NCI-H446 (cell line): ENCODE data around the gene ANKRD44.
A peak's percentile ranks its signal among the peaks of the same experiment; 100 is the strongest.
"Not testable (repeated sequence)": the region's sequence is repeated elsewhere in the genome, so short reads cannot be mapped to it uniquely, and the experiment has no call there.

Experiments
- DNase-seq, 2 experiments: peaks; one replicate each; lab custom pipeline; 2025; lab: John Stamatoyannopoulos, UW

ANKRD44 gene

GRCh38 chr2:197076652-197077051, 233.9 kb downstream of the ANKRD44 start:
- DNase-seq, result no peak

DNA sequence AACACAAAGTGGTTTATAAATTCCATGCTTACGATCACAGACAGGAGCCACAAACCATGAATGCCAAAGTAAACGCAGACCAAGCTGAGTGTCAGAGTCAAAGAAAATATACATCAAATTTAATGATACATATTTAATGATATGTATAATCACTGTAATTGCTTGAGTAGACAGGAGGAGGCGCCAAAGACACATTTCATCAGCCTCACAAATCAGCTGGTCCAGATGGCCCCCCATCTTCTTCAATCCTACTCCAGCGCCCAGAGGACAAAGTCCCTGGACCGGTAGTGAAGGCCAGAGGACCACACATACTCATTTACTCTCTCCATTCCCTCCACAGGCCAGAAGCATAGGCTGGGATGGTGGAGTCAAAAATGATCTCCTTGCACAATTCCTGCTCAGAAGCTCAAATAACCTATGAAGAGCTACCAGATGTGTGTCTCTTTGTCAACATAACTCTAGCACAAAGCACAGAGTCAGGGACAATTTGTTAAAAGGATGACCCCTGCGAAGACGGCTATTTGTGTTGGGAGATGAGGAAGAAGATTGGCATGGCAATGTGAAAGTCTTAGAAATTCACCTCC, 234.7 kb downstream of the ANKRD44 start:
- DNase-seq, result peak in 1 of 2 experiments; percentile 4

GRCh38 chr2:197075281-197075680, 235.3 kb downstream of the ANKRD44 start:
- no peak for DNase-seq

DNA sequence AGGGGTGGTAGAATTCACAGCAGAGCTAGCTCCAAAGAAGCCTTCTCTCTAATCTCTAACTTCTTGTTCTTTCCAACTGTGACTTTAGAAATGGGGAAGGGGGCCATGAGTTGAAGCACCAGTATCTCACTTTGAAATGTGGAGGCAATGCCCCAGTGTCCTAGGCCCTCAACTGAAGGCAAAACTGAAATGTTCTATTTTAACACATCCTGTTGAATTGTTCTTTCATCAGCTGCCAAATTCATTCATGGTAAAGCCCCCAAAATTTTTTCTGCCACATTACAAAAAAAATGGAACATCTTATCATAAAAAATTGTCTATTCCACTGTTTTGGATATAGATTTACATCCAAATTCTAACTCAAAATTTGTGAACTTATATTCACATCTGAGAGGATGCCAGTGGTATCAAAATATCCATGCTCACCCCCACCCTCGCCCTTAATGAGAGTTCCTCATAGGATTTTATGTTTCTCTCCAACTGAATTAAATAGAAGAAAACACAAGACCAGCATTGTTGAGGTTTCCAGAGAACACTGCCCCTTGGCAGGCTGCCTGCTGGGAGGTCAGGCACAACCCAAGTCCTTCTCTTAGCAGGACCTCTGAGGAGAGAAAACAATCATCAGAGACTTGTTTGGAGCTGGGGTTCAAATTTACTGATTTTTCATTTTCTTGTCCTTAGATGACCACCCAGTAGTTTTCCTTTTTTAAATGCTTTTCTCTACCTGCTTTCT, 236.7 kb downstream of the ANKRD44 start:
- DNase-seq, result no peak

- DNase-seq, result no peak
Observed at GRCh38 chr2:197073270-197073669, 237.3 kb downstream of the ANKRD44 start.

- DNase-seq, result no peak
Observed at GRCh38 chr2:197072533-197072932, 238.0 kb downstream of the ANKRD44 start.

DNA sequence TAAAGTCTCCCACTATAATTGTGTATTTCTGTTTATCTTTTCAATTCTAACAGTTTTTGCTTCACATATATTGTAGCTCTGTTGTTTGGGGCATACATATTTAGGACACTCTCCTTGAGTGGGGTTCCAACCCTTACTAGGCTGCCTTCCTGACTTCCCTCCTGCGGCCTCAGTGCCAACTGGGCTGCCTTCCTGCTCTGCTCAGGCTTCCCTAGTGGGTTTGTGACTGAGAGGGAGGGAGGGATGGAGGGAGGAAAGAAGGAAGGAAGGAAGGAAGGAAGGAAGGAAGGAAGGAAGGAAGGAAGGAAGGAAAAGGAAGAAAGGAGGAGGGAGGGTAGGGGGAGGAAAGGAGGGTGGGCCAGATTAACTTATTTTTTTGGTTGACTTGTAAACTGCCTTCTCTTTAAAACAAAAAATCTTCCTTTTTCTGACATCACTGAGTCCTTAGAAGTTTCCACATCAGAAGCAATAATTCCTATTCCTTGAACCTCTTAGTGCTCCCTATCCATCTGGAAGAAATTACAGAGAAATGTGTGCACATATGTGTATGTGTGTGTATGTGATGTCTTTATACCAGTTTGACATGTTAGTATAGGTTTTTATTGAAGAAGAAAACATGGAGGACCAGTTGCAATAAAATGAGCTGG, 238.7 kb downstream of the ANKRD44 start:
- DNase-seq, result no peak

DNA sequence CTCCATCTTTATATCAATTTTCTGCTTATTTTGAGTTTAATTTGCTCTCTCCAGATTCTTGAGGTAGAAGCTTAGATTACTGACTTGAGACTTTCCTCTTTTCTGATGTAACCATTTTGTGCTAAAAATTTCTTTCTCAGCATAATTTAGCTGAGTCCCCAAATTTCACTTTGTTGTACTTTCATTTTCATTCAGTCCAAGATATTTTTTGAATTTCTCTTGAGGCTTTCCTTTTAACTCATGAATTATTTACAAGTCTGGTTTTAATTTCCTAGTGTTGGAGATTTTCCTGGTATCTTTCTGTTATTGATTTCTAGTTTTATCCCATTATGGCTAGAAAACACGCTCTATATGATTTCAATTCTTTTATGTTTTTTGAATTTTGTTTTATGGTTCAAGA, 239.4 kb downstream of the ANKRD44 start:
- DNase-seq, result no peak

DNA sequence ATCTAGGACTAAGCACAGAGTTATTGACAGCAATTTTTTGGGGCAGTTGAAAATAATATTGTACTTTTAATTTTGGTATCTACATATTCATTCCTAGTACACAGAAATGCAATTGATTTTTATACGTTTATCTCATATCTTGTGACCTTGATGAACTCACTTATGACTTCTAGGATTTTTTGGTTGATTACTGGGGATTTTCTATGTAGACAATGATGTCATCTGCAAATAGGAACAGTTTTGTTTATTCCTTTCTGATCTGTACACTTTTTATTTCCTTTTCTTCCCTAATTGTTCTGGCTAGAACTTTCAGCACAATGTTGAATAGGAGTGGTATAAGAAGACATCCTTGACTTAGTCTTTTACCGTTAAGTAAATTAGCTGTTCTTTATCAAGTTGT, 240.6 kb downstream of the ANKRD44 start:
- no peak for DNase-seq

DNA sequence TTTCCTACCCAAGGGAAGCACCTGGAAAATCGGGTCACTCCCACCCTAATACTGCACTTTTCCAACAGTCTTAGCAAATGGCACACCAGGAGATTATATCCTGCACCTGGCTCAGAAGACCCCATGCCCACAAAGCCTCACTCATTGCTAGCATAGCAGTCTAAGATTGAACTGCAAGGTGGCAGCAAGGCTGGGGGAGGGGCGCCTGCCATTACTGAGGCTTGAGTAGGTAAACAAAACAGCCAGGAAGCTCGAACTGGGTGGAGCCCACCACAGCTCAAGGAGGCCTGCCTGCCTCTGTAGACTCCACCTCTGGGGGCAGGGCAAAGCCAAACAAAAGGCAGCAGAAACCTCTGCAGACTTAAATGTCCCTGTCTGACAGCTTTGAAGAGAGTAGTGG, 248.0 kb downstream of the ANKRD44 start:
- not testable (repeated sequence) for DNase-seq

- peak in 1 of 2 experiments; percentile 4 for DNase-seq
Observed at GRCh38 chr2:197059477-197059876, 251.1 kb downstream of the ANKRD44 start.

DNA sequence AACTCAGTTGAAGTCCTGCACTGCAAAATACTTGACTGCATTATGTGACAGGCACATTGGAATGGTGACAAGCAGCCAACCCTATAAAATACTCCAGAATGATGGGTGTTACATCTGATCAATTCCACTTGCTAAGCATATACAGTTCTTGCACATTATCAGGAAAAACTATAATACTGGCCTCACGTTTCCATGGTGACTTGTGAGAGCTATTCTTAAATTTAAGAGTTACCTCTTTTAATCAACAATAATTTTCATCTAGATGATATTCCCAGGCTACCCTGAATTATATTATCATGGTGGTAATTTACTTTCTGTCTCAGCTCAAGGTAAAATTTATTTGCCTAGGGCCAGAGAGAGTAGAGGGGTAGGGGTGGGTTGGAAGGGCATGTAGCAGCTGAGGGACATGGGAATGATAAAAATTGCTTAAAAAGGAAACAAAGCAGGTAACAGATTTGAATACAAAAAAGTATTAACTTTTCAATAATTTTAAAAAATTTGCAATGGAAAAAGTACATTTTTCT, 251.7 kb downstream of the ANKRD44 start:
- no peak for DNase-seq

- DNase-seq, result no peak
Observed at GRCh38 chr2:197057959-197058358, 252.6 kb downstream of the ANKRD44 start.

- no peak for DNase-seq
Observed at GRCh38 chr2:197055045-197055444, 255.5 kb downstream of the ANKRD44 start.

GRCh38 chr2:197054437-197054836, 256.1 kb downstream of the ANKRD44 start:
- no peak for DNase-seq

DNA sequence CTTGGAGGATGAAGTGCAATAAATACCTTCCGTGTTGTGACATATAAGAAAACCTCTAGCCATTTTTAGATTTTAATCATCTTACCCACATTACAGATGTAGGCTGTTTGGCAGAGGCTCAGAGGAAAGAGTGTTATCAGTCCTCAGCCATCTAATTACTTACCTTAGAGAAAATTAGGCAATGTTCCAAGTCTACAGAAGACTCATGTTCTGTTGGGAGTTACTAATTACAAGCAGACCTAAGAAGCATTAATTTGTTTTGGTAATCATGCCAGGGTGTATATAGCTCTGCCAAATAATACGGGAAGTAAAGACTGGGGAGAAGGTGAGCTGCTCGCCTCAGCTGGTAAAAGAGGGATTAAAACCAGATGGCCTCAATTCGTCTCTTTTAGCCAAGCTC, 258.2 kb downstream of the ANKRD44 start:
- peak in 1 of 2 experiments; percentile 34 for DNase-seq

- DNase-seq, result no peak
Observed at GRCh38 chr2:197045115-197045514, 265.5 kb downstream of the ANKRD44 start.

DNA sequence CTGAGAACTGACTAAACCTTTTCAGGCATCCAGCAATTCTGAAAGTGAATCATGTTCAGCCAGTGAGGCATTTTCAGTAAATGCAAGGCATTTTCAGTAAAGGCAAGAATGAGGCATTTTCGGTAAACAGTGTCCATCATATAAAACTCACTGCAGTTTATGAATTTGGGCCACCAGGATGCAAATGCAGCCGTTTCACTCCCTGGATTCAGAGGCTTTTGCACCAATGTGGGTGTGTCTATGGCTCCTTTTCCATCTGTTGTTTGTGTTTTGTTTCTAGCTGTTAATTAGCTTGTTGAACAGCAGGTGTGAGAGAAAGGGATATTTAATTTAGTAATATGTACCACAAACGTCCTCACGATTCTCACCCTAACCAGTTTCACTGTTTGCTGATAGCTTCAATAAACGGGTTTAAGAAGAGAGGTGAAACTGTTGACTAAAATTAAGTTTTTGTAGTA, 267.8 kb downstream of the ANKRD44 start:
- DNase-seq, result no peak

DNA sequence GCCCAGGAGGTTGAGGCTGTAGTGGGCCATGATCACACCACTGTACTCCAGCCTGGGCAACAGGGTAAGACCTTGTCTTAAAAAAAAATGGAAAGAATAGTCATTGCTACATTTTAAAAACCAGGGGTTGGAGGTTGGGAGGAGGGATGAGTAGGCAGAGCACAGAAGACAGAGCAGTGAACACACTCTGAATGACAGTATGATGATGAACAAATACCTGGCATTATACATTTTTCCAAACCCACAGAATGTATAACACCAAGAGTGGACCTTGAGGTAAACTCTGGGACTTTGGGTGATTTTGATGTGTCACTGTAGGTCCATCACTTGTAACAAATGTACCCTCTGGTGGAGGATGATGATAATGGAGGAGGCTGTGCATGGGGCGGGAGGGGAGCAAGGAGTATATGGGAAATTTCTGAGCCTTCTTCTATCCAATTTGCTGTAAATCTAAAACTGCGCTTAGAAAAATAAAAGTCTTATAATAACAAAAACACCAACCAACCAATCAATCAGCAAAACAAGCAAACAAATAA, 272.6 kb downstream of the ANKRD44 start:
- DNase-seq, result no peak

GRCh38 chr2:197035002-197035401, 275.6 kb downstream of the ANKRD44 start:
- no peak for DNase-seq

DNA sequence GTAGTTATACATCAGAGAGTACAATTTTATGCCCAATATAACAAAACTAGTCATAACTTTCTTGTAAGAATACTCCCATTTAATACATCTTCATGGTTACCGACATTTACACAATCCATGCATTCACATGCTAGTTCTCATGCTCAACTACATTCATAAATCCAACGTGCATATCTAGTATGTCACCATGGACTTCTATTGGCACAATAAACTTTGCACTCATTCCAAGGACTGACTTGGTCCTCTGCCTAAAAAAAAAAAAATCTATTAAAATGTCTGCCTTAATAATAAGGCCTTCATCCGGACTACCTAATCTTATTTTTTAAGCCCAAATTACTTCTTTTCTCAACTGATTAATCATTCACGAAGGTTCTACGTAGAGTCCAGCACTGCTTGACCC, 276.3 kb downstream of the ANKRD44 start:
- no peak for DNase-seq

- DNase-seq, result no peak
Observed at GRCh38 chr2:197033222-197033621, 277.4 kb downstream of the ANKRD44 start.

GRCh38 chr2:197031803-197032202, 278.8 kb downstream of the ANKRD44 start:
- no peak for DNase-seq
